MM.1S (cell line): ENCODE data around the gene TANGO2.

ENCODE experiments used
- EZH2phosphoT487 ChIP-seq: fragments of 300-600 bp; sonication (generic); IDR thresholded peaks from 2 replicates; pipeline ENCODE4 v1.6.1; 2018; ENCODE audit warnings: antibody characterized with exemption, low read length
- TF ChIP-seq, protein P1 (sequence below): fragments of 300-600 bp; sonication (generic); IDR thresholded peaks from 2 replicates; pipeline ENCODE4 v1.5.1; 2016; ENCODE audit warnings: antibody characterized with exemption, low read length, mixed read lengths

GRCh38 chr22:19976671-19977070, 44.2 kb upstream of the TANGO2 start:
- TF ChIP-seq EZH2phosphoT487, result no peak
- TF ChIP-seq, protein P1, sequence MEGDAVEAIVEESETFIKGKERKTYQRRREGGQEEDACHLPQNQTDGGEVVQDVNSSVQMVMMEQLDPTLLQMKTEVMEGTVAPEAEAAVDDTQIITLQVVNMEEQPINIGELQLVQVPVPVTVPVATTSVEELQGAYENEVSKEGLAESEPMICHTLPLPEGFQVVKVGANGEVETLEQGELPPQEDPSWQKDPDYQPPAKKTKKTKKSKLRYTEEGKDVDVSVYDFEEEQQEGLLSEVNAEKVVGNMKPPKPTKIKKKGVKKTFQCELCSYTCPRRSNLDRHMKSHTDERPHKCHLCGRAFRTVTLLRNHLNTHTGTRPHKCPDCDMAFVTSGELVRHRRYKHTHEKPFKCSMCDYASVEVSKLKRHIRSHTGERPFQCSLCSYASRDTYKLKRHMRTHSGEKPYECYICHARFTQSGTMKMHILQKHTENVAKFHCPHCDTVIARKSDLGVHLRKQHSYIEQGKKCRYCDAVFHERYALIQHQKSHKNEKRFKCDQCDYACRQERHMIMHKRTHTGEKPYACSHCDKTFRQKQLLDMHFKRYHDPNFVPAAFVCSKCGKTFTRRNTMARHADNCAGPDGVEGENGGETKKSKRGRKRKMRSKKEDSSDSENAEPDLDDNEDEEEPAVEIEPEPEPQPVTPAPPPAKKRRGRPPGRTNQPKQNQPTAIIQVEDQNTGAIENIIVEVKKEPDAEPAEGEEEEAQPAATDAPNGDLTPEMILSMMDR, result no peak
